ENCODE measurements around the gene RAD51D.

- TF ChIP-seq, protein P1, sequence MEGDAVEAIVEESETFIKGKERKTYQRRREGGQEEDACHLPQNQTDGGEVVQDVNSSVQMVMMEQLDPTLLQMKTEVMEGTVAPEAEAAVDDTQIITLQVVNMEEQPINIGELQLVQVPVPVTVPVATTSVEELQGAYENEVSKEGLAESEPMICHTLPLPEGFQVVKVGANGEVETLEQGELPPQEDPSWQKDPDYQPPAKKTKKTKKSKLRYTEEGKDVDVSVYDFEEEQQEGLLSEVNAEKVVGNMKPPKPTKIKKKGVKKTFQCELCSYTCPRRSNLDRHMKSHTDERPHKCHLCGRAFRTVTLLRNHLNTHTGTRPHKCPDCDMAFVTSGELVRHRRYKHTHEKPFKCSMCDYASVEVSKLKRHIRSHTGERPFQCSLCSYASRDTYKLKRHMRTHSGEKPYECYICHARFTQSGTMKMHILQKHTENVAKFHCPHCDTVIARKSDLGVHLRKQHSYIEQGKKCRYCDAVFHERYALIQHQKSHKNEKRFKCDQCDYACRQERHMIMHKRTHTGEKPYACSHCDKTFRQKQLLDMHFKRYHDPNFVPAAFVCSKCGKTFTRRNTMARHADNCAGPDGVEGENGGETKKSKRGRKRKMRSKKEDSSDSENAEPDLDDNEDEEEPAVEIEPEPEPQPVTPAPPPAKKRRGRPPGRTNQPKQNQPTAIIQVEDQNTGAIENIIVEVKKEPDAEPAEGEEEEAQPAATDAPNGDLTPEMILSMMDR (IDR thresholded peaks at IDR 0.05; ENCODE audit: low read depth, low read length) = no peak
- no peak for TF ChIP-seq POLR2A (IDR thresholded peaks at IDR 0.05; ENCODE audit: extremely low read depth, insufficient read length)
Measured at GRCh38 chr17:35089586-35090296, 29.9 kb downstream of the RAD51D start.

All from NB4 (cell line).